GM18870 (cell line): ENCODE results near the gene STAC3.

ENCODE experiments used
- ATAC-seq: cut with Tn5 transposase; IDR thresholded peaks from one replicate; pipeline ENCODE4 v1.9.1; 2021; ENCODE audit warnings: moderate library complexity; ENCODE audit not compliant: unreplicated experiment

Gene STAC3

DNA sequence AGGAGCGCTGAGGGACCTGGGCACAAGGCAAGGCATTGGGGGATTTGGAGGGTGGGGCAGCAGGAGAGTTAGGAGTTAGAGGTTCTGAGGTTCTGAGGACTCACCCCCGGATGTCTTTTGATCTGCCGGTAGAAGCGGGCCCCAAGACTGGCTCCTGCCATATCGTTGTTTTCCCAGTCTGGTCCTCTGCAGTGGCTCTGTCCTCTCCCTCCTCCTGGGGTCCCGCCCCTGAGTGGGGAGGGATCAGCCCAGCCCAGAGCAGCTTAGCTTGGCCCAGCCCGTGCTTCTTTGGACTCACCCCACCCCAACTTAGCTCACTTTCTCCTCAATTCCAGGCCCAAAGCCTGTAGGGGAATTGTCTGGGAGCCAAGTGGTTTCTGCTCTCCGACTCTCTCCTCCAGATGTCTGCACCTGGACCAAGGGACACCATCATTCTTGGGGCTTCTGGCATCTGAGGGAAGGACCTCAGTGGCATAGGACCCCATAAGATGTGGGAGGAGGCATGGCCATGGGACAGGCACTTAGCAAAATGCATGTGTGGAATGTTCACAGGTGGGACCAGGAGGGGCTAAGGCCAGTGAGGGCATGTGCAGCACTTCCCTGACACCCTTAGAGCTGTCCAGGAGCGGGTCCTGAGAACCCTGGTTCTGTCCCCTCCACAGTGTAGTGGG lies 13.9 kb downstream of the STAC3 start:
- no peak for ATAC-seq

DNA sequence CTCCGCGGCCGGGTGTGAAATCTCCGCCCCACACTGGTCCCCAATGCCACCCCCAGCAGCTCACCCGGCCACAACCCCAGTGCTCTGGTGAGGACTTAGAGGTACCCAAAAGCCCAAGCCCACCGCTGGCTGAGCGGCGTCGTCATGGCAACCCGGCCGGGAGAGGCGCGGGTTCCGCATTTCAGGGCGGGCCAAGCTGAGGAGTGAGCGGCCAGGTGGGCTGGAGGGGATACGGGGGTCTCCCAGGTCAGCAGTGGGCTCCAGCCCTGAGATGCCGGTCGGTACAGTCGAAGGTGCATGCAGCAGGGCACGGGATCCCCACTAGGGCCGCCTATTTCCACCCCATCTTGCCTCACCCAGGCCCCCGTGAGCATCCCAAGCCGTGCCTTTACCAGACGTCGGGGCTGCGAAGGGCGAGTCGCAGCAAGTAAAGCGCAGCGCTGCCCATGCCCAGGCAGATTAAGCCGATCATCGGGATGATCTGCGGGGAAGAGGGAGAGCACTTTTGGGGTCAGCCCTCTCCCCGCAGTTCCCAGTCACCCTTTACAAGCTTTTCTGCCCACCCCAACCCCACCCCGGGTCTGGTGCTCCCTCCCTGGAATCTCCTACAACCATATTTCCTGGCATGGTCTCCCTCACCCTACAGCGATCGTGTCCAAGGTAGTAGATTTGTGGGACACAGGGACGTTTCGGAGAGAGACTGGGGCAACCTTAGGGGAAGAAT lies 14.6 kb downstream of the STAC3 start:
- ATAC-seq = no peak

DNA sequence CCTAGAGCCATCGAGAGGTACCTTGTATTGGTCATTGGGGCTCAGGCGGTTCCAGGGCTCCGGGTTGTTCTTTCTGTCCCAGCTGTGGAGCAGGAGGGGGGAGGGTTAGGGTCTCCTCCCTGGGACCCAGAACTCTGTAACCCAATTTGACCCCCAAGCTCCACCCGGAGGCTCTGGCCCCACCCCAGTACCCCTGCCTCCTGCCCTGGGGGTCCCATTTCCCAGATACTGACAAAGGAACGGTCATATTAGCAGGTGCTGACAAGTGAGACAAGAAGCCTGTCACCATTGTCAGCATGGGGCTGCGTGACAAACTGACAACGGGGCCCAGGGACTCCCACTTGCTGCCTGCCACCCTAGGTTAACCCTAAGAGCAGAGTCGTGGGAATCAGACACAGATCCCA lies 15.3 kb downstream of the STAC3 start:
- ATAC-seq = no peak

DNA sequence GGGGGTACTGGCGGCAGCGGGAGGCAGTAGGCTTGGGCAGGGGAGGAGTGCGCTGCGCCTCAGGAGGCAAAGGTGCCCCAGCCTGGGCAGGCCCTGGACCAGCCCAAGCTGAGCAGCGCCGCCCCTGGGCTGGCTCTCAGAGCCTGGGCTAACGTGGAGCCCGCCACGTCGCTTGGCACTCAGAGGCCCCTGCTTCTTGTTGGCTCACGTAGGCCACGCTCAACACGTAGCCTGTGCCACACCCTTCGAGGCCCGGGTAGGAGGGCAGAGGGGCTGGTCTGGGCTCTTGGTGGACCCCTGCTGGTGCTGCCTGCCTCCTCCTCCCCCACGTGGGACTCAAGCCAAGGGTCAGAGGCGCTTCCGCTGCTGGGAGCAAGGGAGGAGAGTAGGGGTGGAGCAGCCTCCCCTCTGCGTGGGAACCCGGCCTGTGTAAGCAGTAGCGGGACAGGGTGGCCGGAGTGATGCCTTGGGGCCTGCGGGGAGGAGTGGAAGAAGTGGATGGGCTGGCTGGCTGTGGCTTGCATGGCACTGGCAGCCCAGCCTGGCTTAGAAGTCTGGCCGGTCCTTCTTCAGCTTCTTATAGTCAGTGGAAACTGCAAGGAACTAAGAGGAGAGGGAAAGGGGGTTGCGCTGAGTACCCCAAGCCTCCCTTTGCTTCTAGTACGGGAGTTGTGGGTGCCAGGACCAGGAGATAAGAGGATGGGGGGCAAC lies 15.8 kb downstream of the STAC3 start:
- no peak for ATAC-seq

DNA sequence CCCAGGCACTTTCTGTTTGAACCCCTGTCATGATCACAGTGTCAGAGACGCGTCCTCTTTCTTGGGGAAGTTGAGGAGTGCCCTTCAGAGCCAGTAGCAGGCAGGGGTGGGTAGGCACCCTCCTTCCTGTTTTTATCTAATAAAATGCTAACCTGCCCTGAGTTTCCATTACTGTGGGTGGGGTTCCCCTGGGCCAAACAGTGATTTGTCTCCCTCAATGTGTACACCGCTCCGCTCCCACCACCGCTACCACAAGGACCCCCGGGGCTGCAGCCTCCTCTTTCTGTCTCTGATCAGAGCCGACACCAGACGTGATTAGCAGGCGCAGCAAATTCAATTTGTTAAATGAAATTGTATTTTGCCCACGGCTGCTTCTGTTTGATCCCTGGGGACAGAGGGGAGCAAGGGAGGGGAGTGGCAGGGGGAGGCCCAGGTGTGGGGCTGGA lies 16.4 kb downstream of the STAC3 start:
- no peak for ATAC-seq

DNA sequence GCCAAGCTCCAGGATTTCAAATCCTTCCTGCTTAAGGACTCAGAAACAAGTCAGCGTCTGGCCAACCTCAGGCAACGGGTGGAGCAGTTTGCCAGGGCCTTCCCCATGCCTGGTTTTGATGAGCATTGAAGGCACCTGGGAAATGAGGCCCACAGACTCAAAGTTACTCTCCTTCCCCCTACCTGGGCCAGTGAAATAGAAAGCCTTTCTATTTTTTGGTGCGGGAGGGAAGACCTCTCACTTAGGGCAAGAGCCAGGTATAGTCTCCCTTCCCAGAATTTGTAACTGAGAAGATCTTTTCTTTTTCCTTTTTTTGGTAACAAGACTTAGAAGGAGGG lies 16.8 kb downstream of the STAC3 start:
- no peak for ATAC-seq

DNA sequence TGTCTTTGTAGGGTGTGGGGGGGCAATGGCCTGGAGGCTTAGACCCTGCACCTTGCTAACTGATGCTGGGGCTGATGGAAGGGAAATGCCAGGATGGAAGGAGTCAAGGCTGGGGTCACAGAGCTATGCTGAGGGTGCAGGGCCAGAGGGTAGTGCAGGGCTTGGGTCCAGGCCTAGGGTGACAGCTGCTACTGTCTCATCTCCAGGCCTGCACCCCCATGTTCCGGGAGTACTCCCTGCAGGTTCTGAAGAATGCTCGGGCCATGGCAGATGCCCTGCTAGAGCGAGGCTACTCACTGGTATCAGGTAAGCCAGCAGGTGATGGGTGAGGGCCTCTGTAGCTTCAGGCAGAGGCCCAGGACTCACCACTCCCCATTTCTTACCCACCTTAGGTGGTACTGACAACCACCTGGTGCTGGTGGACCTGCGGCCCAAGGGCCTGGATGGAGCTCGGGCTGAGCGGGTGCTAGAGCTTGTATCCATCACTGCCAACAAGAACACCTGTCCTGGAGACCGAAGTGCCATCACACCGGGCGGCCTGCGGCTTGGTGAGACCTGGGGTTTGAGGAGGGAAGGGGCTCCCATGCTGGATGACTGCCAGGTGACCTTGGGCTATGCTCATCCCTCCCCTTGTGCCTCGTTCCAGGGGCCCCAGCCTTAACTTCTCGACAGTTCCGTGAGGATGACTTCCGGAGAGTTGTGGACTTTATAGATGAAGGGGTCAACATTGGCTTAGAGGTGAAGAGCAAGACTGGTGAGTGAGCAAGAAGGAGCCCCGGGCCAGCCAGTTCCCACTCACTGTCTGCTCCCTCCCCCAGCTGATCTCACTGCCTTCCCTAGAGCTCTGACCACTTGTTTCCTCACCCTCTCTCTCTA lies 17.4 kb downstream of the STAC3 start:
- ATAC-seq = no peak

DNA sequence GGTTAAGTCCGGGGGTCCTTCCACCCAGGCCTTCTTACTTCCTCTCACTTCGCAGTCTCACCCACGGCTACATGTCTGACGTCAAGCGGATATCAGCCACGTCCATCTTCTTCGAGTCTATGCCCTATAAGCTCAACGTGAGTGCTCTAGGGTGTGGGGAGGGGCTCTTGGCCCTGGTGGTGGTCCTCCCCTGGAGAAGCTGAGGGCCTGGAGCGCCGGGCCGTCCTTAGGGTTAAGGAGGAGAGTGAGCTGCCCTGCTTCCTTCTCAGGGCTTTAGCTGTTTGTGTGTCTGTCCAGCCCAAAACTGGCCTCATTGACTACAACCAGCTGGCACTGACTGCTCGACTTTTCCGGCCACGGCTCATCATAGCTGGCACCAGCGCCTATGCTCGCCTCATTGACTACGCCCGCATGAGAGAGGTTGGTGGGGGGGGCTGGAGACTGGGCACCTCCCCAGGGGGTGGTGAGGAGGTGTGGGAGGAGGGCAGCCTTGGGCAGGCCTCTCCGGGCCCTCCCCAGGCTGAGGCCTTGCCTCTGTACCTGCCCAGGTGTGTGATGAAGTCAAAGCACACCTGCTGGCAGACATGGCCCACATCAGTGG lies 18.7 kb downstream of the STAC3 start:
- ATAC-seq = no peak

DNA sequence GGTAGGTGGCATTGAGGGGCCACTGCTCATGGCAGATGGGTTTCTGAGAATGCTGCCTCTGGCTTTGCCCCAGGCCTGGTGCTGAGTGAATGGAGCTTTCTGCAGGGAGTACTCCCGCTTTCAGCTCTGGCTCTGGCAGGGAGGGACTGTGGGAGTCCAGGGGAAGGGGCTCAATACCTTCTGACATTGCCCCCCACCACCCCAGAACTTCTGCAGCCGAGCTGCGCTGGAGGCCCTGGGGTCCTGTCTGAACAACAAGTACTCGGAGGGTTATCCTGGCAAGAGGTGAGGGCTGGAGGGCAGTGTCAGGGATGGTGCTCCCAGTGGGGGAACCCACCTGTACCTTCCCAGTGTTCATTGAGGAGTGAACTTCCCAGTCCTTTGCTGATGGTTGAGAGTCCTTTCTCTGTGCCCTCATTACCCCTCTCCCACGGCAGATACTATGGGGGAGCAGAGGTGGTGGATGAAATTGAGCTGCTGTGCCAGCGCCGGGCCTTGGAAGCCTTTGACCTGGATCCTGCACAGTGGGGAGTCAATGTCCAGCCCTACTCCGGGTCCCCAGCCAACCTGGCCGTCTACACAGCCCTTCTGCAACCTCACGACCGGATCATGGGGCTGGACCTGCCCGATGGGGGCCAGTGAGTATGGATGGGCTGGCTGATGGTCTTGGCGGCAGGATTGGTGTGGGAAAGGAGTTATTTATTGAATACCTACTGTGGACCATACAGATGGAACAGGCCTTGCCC lies 19.5 kb downstream of the STAC3 start:
- no peak for ATAC-seq

DNA sequence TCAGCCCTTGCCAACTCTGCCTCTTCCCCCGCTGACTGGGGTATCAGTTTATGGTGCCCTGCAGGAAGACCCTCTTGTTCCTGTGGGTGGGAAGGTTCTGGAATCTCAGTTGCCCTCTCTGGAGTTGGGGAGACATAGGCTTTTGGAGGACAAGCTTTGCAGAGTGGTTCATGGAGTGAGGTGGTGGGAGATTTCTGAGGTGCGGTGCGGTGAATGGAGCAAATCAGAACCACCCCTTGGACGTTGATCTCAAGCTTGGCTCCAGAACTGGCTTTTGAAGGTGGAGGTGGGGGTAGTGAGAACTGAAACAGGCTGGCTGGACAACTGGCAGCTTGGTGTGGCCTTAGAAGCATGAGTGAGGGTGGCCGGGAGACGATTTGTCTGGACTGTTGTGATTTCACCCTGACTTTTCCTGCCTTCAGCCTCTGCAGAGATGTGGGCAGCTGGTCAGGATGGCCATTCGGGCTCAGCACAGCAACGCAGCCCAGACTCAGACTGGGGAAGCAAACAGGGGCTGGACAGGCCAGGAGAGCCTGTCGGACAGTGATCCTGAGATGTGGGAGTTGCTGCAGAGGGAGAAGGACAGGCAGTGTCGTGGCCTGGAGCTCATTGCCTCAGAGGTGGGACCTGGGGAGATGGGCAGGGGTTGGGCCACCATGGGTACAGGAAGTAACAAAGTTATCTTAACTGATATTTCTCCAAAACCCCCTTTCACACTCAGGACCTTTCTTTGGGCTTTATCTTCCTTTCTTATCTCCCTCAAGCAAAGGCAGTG lies 20.4 kb downstream of the STAC3 start:
- no peak for ATAC-seq

DNA sequence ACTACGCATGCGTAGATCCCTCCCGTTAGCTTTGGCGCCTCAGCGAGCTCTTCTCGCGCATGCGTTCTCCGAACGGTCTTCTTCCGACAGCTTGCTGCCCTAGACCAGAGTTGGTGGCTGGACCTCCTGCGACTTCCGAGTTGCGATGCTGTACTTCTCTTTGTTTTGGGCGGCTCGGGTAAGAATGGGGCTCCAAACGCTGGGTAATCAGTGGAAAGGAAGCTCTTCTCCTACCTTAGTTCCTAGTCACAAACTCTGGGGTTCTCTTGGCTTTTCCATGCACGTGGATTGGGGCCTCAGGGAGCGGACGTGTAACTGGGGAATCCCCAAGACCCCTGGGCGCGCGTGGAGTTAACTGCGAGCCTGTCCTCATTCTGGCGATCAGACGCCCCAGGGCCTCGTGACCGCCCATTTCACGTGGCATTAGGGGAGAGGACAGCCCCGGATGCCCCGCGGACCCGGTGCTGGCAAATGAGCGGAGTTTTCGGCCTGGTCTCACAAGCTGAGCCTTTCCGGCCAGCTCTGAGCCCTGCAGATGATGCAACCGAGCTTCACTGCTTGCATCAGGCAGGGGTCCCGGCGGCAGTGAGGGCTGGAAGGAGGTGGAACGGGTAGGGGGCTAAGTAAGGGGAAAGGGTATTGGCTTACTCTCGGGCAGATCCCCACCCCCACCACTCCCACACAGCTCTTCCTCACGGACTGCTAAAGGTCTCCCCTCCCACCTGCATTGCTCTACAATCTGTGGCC lies 21.2 kb downstream of the STAC3 start, which contains the start of gene SHMT2:
SHMT2 (plus strand) TSS at position 78 of the 747 bp plus-strand sequence; CDS start at position 146, 68 bp downstream.
- ATAC-seq = peak; percentile 75

DNA sequence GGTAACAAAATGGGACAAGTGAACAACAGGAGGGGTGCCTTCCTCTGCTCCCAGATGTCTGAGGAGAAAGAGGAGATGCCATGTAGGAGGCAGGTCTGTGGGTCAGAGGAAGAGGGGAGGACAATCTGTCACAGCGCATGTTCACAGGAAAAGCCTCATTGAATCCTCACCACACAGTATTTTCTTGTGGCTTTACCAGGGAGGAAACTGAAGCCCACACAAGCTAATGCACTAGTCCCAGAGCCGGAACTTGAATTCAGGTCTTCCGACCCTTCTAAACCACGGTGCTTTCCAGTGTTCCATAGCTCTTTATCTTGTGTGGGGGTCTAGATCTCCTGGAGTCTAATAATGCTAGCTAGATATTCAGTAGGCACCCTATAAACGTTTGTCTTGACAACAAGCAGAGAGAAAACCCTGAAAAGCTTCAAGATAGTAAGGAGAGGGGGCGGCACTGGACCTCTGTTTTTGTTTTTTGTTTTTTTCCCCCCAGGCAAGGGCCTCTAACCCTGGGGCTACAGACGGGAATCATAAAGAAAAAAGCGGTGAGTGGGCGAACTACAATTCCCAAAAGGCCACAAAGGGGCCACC lies 21.8 kb downstream of the STAC3 start:
- ATAC-seq = peak; percentile 8

DNA sequence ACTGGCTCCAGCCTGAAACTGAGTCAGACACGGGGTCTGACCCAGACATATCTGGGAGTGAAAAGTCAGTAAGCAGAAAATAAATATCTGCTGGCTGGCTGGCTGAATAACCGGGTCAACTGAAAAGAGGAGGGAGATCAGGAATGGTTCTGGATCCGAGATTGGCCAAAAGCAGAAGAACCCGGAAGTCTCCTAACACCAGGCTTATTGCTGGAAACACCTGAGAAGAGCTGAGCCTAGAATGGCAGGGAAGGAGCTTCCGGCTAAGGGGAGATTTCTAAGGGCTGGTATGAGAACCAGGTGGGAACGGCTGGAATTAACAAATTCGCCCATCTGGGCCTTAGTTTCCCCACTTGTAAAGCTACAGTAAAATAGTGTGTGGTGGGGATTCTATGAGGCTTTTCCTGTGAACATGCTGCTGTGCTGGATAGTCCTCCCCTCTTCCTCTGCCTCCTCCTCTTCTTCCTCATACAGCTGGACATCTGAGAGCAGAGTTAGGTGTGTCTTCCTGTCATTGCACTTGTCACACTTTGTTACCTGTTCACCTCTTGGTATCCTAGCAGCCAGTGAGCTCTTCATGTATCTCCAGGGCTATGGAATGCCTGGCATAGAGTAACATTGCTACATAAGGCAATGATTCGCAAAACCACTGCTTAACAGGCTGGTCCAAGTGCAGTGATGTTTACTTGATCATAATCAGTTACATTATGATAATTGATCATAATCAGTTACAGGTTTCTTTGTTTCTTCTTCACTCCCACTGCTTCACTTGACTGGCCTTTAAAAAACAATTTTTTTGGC lies 23.5 kb downstream of the STAC3 start:
- ATAC-seq = no peak

DNA sequence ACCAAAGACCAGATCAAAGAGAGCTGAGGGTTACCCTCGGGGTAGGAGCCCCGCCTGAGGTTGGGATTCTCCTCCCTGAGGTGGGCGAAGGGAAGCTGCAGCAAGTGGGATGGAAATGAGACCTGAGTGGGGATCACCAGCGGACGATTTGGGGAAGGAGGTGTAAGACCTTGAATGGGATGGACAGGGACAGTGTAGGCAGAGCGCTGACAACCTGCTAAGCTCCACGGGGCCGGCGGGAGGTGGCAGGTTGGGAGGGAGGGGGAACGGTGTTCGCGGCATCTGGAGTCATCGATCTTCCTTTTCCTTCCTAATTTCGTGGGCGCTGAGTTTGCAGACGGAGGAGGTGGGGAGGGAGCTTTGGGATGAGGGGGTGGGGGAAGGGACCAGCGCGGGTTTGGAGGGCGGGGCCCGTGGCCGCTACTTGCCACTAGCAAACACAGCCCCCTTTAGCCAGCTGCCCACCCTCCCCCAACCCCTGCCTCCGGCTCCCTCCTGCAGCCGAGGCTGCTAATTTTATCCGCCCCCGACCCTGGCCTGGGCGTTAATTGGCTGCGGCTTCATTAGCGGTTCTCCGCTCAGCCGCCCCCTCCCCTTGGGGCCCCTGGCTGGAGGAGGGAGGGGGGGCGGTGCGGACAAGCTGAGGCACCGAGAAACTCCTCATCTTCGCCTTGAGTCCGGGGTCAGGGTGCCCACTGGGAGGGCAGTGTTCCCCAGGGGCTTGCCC lies 24.2 kb downstream of the STAC3 start:
- no peak for ATAC-seq

DNA sequence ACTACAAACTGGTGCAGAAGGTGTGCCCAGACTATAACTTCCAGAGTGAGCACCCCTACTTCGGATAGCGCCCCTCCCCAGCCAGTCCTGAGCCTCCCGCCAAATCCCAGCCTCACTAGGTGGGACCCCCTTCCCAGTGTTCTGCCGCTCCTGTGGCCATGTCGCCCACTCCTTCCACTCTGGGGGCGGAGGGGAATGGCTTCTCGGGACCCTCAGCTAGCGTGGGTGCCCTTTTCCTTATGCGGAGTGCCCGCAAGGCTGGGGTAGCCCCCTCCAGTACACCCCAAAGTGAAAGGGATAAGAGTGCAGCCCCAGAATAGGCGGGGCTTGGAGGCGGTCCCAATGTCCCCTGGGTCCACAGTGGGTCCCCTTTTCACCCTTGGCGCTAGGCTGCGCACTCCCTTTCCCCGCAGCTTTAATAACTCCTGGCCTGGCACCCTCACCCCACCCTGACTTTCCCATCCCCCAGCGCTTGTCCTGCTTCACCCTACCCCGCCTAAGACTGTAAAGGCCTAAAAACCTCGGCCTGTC lies 25.2 kb downstream of the STAC3 start:
- no peak for ATAC-seq

DNA sequence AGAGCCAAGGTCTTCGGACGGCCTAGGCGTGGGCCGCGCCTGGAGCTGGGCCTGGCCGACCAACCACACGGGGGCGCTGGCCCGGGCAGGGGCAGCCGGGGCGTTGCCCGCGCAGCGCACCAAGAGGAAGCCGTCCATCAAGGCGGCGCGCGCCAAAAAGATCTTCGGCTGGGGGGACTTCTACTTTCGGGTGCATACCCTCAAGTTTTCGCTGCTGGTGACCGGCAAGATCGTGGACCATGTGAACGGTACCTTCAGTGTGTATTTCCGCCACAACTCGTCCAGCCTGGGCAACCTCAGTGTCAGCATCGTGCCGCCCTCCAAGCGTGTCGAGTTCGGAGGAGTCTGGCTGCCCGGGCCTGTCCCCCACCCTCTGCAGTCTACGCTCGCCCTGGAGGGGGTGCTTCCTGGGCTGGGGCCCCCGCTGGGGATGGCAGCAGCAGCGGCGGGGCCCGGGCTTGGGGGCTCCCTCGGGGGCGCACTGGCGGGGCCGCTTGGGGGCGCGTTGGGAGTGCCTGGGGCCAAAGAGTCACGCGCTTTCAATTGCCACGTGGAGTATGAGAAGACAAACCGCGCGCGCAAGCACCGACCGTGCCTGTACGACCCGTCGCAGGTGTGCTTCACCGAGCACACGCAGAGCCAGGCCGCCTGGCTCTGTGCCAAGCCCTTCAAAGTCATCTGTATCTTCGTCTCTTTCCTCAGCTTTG lies 25.9 kb downstream of the STAC3 start:
- no peak for ATAC-seq
